ENCODE data around the gene PVRIG.
"Not testable (repeated sequence)": the region's sequence is repeated elsewhere in the genome, so short reads cannot be mapped to it uniquely, and the experiment has no call there.

The PVRIG gene

DNA sequence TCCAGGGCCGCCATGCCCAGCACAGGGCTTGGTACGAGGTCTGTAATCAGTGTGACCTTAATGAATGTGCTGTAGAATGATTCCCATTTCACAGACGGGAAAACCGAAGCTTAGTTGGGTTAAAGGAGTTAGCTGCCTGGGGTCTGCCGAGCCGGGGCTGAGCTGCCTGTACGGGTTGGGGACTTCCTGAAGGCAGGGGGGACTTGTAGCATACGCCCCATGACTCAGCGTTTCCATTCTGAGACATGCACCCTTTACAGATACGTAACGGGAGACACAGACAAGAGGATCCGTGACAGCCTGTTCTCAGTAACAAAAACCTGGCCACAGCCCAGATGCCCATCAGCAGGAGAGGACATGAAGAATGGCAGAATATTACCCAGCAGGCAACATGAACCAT lies 23.6 kb downstream of the PVRIG start:
- not testable (repeated sequence) for DNase-seq

DNA sequence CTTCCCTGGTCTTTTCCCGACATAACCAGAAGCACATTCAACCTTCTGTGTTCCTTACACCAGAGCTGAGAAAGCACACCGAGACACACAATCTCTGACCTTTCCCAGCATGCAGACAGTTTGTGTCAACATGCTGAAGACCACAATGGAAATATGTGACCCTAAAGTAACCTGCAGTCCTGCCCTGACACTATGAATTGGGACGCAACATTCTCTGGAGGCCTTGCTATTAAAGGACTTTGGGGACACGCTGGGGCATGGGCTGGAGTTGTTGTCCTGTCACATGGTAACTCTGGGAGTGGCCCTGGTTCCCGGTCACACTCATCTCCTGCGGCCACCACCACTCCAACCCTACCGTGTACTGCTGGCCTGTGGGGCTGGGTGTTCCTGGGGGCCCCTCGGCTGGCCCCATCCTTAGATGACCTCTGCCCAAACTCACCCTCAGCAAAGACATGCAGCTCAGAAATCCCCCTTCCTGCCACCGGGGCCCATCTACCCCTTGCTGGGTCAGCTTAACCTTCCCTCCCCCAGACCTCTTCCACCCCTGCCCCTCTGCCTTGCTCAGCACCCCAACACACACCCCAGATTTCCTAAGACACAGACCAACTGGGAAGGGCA lies 25.3 kb downstream of the PVRIG start:
- DNase-seq = not testable (repeated sequence)

DNA sequence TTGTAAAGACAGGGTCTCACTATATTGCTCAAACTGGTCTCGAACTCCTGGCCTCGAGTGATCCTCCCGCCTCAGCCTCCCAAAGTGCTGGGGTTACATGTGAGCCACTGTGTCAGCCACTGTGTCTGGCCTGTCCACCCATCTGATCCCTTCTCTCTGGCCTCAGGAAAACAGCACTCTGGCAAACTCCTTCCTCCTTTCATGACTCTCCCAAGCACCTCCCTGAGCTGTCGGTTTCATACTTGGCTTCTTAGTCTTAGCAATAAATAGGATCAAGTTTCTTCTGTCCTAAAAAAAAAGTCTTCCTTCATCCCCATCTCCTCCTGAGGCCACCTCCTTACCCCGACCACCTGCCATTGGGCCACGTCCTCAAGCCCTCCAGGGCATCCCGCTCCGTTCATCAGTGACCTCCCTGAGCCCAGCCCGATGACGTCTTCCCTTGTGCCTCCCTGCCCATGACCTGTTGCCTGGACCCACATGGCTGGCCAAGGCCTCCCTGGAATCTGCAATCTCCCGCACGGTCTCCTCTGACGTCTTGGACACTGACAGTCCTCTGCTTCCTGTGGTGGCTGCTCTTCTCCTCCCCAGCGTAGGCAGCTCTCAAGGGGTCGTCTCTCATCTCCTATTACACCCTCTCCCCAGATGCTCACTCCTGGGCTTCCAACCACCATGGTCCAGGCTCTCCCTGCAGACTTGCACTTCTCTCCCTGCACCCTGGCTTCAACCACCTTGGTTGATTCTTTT lies 26.5 kb downstream of the PVRIG start:
- not testable (repeated sequence) for DNase-seq

DNA sequence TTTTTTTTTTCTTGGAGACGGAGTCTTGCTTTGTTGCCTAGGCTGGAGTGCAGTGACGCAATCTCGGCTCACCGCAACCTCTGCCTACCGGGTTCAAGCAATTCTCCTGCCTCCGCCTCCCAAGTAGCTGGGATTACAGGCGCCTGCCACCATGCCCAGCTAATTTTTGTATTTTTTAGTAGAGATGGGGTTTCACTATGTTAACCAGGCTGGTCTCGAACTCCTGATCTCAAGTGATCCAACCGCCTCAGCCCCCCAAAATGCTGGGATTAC lies 27.1 kb downstream of the PVRIG start:
- not testable (repeated sequence) for DNase-seq

DNA sequence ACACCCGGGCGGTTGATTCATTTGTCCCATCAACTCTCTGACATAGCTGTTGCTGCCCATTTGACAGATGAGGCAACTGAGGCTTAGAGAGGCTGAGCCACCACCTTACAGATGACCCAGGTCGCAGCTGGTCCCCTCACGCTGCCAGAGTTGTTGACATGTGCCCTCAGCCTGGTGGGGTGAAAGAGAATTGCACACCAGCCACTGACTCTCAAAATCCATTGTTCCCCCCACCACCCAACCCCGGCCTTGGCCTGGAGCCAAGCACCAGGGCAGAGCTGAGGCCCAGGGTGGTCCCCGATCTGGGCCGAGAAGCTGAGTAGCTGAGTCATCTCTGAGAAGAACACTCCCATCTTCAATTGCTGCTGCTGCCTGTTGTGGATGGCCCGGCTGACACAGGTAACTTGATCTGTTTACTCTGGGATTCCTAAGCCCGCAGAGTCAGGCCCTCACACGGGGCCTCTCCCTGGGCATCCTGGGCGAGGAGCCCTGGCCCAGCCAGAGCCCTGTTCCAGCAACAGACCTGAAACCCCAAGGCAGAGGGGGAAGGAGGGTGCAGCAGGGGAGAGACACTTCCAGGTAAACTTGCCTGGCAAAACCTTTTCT lies 27.5 kb downstream of the PVRIG start:
- no peak for DNase-seq

DNA sequence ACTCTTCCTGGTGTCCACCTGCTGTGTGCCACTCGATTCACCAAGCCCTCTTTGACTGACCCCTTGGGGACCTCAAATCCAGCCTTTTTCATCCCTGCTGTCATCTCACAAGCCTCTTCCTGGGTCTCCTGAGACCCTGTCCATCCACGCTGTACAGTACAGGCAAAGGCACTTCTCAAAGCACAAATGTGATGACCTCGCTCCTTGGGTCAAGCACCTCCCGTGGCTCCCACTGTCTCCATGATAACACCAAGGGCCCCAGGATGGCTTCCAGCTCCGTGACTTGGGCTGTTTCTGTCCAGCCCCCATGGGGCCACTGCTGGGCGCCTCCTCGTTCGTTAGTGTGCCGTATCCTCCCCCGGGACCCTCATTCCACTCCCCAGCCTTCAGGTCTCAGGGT lies 28.7 kb downstream of the PVRIG start:
- no peak for DNase-seq

DNA sequence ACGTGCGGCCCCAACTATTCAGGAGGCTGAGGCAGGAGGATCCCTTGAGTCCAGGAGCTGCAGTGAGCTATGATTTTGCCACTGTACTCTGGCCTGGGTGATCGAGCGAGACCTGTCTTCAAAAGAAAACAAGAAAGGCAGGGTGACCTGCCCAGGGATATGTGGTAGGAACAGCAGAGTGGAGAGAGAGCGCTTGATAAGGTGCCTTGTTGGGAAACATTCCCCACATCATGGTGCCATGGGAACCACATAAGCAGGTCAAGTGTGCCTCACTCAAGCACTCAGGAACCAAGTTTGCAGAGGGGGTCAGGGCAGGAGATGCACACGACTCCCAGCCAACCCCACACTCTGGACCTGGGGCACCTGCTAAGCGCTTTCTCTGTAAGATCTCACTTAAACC lies 37.3 kb downstream of the PVRIG start:
- no peak for DNase-seq

DNA sequence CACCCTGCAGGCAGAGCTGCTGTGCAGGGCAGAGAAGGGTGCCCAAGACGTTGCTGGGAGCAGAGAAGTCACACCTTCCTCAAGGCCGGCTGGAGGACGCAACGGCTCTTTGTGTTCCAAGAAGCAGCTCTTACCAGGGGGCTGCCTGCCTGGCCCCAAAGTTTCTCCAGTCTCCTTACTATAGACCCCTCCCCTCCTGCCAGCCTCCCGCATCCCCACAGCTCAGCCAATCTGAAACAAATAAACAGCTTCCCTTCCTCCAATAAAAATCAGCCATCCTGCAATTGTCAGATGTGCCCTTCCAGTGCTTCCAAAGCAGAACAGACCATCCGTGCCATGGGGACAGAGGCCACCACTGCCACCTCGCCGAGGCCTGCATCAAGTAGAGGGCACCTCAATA lies 40.2 kb downstream of the PVRIG start:
- DNase-seq = not testable (repeated sequence)

DNA sequence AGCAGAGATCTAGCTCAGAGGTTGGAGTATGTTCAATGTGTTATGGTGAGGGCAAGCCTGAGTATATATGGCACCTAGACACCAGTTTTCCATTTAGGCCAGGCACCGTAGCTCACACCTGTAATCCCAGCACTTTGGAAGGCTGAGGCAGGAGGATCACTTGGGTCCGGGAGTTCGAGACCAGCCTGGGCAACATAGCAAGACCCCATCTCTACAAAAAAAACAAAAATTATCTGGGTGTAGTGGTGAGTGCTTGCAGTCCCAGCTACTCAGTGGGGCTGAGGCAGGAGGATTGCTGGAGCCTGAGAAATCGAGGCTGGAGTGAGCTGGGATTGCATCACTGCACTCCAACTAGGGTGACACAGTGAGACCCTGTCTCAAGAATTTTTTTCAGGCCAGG lies 43.1 kb downstream of the PVRIG start:
- not testable (repeated sequence) for DNase-seq

DNA sequence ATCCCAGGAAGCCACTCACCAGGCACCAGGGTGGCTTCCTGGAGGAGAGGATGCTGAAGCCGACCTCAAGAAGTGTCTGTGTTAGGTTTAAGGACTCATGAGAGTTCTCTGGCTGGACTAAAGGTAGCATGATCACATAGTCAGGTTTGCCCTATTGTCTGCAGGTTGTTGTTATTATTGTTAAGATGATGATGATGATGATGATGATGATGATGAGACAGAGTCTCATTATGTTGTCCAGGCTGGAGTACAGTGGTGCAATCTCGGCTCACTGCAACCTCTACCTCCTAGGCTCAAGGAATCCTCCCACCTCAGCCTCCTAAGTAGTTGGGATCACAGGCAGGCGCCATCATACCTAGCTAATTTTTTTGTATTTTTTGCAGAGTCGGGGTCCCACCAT lies 44.5 kb downstream of the PVRIG start:
- DNase-seq = not testable (repeated sequence)

DNA sequence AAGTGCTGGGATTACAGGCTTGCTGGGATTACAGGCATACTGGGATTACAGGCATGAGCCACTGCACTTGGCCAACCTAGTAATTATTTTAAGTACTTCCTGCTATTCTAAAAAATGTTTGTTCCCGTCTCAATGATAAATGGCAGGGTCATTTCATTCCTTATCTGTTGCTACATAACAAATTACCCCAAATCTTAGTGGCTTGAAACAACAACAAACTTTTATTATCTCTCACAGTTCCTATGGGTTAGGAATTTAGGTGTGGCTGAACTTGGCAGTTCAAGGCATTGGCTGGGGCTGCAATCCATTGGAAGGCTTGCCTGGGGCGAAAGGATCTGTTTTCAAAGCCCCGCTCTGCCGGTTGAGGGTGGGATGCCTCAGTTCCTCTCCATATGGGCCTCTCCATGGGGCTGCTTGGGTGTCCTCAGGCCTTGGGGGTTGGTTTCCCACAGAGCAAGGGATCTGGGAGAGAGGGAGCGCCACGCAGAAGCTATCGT lies 45.0 kb downstream of the PVRIG start:
- DNase-seq = not testable (repeated sequence)

DNA sequence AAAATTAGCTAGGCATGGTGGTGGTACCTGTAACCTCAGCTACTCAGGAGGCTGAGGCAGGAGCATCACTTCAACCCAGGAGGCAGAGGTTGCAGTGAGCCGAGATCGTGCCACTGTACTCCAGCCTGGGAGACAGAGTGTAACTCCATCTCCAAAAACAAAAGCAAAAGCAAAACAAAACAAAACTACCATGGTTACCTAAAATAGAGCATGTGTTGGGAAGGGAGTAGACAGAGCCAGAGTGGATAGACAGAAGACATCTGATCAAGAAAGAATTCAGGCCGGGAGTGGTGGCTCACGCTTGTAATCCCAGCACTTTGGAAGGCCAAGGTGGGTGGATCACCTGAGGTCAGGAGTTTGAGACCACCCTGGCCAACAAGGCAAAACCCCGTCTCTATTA lies 46.1 kb downstream of the PVRIG start:
- not testable (repeated sequence) for DNase-seq

DNA sequence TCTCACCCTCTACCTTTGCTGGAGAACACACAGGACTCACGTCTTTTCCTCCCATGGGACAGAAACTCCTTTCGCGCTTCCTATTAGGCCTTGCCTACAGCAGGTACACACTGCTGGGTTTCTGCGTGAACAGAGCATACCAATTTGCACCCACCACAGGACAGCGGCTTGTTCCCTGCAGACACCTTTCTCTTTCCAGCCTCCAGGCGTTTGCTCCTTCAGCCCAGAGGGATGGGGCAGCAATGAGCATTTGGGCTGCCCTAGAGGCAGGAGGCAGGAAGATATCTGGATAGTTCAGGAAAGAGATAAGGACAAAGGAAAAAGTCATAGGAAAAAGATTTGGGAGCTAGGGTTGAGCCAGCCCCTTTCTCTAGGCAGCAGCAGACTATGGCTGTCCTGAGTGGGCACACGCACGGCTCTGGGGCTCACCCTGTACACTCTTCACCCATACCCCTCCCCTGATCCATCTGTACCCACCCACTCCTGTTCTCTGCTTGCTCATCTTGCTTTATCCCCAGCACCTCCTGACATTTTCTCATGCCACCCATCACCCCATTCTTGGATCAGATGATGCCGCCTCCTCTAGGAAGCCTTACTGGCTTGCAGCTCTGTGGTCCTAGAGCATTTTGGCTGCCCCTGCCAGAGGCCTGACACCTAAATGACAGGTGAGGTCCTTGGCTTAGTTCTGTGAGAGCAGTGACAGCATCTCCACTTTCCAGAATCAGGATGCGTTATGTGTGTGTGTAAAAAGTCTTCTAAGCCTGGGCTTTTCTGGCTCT lies 47.0 kb downstream of the PVRIG start:
- no peak for DNase-seq

DNA sequence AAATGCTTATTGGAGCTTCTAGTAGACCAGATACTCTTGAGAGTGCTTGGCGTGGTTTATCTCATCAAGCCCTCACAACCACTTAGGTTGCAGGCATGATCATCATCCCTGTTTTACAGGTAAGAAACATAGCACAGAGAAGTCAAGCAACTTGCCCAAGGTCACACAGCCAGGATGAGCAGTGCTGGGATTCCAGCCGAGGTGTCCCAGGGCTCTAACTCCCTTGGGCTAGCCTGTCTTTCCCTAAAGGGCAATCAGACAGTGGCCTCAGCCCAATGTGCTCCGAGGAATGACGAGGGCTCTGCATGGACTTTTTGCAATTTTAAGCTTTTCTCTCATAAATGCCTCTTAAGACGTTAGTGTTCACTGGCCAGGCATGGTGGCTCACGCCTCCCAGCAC lies 47.9 kb downstream of the PVRIG start:
- DNase-seq = no peak

DNA sequence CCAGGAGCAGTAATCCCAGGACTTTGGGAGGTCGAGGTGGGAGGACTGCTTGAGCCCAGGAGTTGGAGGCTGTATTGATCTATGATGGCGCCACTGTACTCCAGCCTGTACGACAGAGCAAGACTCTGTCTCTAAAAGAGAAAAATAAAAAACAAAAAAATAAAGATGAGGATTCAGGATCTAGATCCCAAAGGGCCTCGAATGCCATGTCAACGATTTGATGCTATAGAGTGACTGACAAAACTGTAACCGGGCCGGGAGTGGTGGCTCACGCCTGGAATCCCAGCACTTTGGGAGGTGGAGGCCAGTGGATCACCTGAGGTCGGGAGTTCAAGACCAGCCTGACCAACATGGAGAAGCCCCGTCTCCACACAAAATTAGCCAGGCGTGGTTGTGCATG lies 49.1 kb downstream of the PVRIG start:
- DNase-seq = not testable (repeated sequence)

DNA sequence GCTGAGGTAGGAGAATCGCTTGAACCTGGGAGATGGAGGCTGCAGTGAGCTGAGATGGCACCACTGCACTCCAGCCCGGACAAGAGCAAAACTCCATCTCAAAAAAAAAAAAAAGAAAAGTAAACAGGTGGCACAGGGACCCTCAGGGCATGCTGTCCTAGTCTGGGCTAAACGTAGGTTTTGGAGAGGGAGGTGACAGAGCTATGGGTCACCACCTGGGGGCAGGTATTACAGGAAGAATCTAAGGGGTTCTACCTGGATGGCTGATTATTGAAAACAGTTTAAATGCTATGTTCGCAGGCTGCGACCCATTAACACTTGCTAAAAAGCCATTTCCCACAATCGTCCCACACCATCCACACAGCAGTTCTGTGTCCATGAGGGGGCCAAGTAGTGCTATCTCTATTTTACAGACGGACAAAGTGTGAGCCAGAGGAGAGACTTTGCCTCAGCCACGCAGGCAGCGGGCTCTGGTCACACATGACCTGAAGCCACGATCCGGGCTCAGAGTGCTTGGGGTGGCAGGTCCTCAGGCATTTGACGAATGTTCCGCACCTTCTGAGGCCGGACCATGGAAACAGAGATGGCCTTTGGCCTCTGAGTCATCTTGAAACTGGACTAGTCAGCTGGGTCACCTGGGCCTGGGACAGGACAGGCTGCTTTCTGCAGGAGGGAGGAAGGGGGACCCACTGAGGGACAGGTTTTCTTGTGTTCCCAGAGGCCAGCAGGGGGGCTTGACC lies 49.7 kb downstream of the PVRIG start:
- DNase-seq = not testable (repeated sequence)

DNA sequence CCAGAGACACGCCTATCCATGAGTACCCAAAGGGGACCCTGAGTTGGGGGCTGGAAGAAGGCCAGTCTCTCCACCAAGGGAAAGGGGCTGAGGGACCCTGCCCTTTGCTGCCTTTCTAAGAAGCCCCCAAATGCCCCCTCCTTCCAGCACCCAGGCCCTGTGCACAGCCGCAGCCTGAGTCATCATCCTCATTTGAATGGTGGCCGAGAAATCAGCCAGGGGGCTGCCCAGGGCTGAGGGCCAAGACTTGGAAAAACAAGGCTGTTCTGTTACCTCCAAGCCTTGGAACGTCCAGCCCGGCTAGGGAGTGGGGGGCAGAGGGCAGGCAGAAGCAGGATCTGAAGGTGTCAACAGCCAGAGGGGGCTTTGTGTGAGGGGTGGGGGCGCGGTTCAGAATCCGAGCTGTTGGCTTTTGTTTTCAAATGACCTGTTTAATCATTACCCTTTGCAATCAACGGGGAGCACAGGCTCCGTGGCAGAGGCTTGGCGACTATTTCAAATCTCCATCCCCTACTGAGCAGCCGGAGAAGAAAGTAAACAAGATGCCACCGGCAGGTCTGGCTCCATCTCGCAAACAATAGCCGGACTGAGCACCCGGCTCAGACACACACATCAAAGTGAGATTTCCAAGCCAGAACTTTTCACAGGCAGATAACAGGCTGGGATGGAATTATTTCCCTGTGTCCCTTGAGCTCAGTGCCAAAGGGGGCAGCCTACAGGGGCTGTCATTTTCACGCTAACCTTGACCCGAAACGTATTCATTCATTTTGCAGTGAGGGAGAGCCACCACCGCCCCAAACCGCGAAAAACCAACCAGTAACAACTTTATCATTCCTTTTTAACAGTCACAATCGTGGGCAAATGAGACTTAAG lies 50.5 kb downstream of the PVRIG start:
- not testable (repeated sequence) for DNase-seq

Measured in activated effector memory CD4-positive, alpha-beta T cell treated with Interleukin-2 at 50 U/mL for 16 hours (primary cell).